Activated CD8-positive, alpha-beta memory T cell treated with anti-CD3 and anti-CD28 coated beads for 1 hour (primary cell): ENCODE measurements around the gene CUEDC2.

Source experiments
- DNase-seq, 2 donors: peaks; one replicate each; pipeline ENCODE4 v3.0.0-alpha.2; 2020; ENCODE audit warnings: low read depth in 1 of 2; ENCODE audit errors: extremely low read depth in 1 of 2

Gene CUEDC2

GRCh38 chr10:102398172-102399020 lies 34.0 kb downstream of the CUEDC2 start:
- no peak for DNase-seq

- DNase-seq = no peak
Measured at GRCh38 chr10:102397222-102398171, 34.9 kb downstream of the CUEDC2 start.

- no peak for DNase-seq
Measured at GRCh38 chr10:102396730-102397151, 35.6 kb downstream of the CUEDC2 start.

GRCh38 chr10:102396317-102396650 lies 36.1 kb downstream of the CUEDC2 start:
- DNase-seq = no peak

- DNase-seq = peak; percentile 77 to 88
Measured at GRCh38 chr10:102395400-102396316, 36.7 kb downstream of the CUEDC2 start, which contains the start of gene NFKB2. Gene NFKB2, plus strand, starts transcription at chr10:102395705. Its CDS starts 255 bp downstream, at chr10:102395960.

- no peak for DNase-seq
Measured at GRCh38 chr10:102394801-102395399, 37.5 kb downstream of the CUEDC2 start.

- DNase-seq = peak; percentile 97 to 98
Measured at GRCh38 chr10:102394079-102394800, 38.1 kb downstream of the CUEDC2 start.

- DNase-seq = no peak
Measured at GRCh38 chr10:102393411-102394078, 38.8 kb downstream of the CUEDC2 start.

- no peak for DNase-seq
Measured at GRCh38 chr10:102392306-102392705, 40.1 kb downstream of the CUEDC2 start.

GRCh38 chr10:102389894-102390293 lies 42.5 kb downstream of the CUEDC2 start:
- no peak for DNase-seq

GRCh38 chr10:102384606-102385429 lies 47.6 kb downstream of the CUEDC2 start:
- DNase-seq = no peak

GRCh38 chr10:102384053-102384452 lies 48.3 kb downstream of the CUEDC2 start:
- no peak for DNase-seq

GRCh38 chr10:102382871-102383270 lies 49.5 kb downstream of the CUEDC2 start:
- DNase-seq = no peak

GRCh38 chr10:102381983-102382382 lies 50.4 kb downstream of the CUEDC2 start:
- DNase-seq = no peak

GRCh38 chr10:102379383-102379782 lies 53.0 kb downstream of the CUEDC2 start:
- no peak for DNase-seq

GRCh38 chr10:102376901-102377300 lies 55.5 kb downstream of the CUEDC2 start:
- no peak for DNase-seq

GRCh38 chr10:102375867-102376266 lies 56.5 kb downstream of the CUEDC2 start:
- no peak for DNase-seq

GRCh38 chr10:102375250-102375649 lies 57.1 kb downstream of the CUEDC2 start:
- DNase-seq = no peak
